Rectal smooth muscle tissue (tissue), 1 donor: ENCODE measurements around the gene NHS.

Experiments used
- H3K27ac ChIP-seq: one replicate; pipeline ENCODE4 v1.7.0; 2013; ENCODE audit warnings: low read depth, low read length, inconsistent platforms
- H3K27me3 ChIP-seq: one replicate; pipeline ENCODE4 v1.7.0; 2013; ENCODE audit warnings: low read length; ENCODE audit not compliant: control insufficient read depth, insufficient read depth
- H3K36me3 ChIP-seq: one replicate; pipeline ENCODE4 v1.7.0; 2013; ENCODE audit warnings: low read length; ENCODE audit not compliant: control insufficient read depth, insufficient read depth
- H3K4me1 ChIP-seq: one replicate; pipeline ENCODE4 v1.7.0; 2013; ENCODE audit warnings: low read length; ENCODE audit not compliant: control insufficient read depth, insufficient read depth
- H3K4me3 ChIP-seq: one replicate; pipeline ENCODE4 v1.7.0; 2013; ENCODE audit warnings: low read length
- H3K9ac ChIP-seq: one replicate; pipeline ENCODE4 v1.7.0; 2013; ENCODE audit warnings: low read length

NHS gene

DNA sequence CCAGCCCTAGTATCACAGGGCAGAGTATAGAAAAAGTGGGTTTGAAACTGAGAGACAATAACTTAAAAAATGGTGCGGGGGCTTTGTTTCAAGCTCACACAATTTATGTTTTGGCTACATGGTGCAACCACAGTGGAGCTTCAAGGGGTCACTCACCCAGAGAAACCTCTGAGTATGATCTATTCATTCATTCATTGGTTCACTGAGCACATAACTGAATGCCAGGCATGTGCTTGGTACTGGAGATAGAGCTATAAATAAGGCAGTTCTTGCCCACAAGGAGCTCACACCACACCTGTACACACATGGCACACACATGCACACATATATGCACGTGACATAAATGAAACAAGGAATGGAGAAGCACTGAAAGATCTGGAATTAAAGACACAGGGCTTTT, 171.4 kb downstream of the NHS start:
- Histone ChIP-seq H3K27ac (no peak overlapping the region), H3K4me3 (no peak overlapping the region), H3K9ac (no peak overlapping the region), H3K36me3 (no peaks in the 10 kb centered on the region), H3K4me1 (peaks cover 2% of the 10 kb centered on the region), H3K27me3 (peaks cover 3% of the 10 kb centered on the region)

- no peak overlapping the region for H3K9ac ChIP-seq
- no peak overlapping the region for H3K4me3 ChIP-seq
- no peaks in the 10 kb centered on the region for H3K36me3 ChIP-seq
- no peak overlapping the region for H3K27ac ChIP-seq
- H3K27me3 ChIP-seq = peaks cover 3% of the 10 kb centered on the region
- peaks cover 2% of the 10 kb centered on the region for H3K4me1 ChIP-seq
Measured at GRCh38 chrX:17547658-17548057, 172.7 kb downstream of the NHS start.

GRCh38 chrX:17549107-17549651, 174.2 kb downstream of the NHS start:
- peaks cover 3% of the 10 kb centered on the region for H3K27me3 ChIP-seq
- peak overlapping the region; percentile 21 for H3K27ac ChIP-seq
- H3K9ac ChIP-seq = no peak overlapping the region
- H3K36me3 ChIP-seq = no peaks in the 10 kb centered on the region
- H3K4me3 ChIP-seq = no peak overlapping the region
- H3K4me1 ChIP-seq = peaks cover 9% of the 10 kb centered on the region

- Histone ChIP-seq H3K36me3 (no peaks in the 10 kb centered on the region), H3K4me1 (peaks cover 11% of the 10 kb centered on the region), H3K4me3 (no peak overlapping the region), H3K27ac (no peak overlapping the region), H3K9ac (no peak overlapping the region), H3K27me3 (peaks cover 3% of the 10 kb centered on the region)
Measured at GRCh38 chrX:17550011-17550410, 175.0 kb downstream of the NHS start.

GRCh38 chrX:17552044-17552650, 177.1 kb downstream of the NHS start:
- no peak overlapping the region for H3K4me3 ChIP-seq
- H3K36me3 ChIP-seq = no peaks in the 10 kb centered on the region
- peaks cover 3% of the 10 kb centered on the region for H3K27me3 ChIP-seq
- H3K4me1 ChIP-seq = peaks cover 11% of the 10 kb centered on the region
- H3K27ac ChIP-seq = no peak overlapping the region
- H3K9ac ChIP-seq = no peak overlapping the region

DNA sequence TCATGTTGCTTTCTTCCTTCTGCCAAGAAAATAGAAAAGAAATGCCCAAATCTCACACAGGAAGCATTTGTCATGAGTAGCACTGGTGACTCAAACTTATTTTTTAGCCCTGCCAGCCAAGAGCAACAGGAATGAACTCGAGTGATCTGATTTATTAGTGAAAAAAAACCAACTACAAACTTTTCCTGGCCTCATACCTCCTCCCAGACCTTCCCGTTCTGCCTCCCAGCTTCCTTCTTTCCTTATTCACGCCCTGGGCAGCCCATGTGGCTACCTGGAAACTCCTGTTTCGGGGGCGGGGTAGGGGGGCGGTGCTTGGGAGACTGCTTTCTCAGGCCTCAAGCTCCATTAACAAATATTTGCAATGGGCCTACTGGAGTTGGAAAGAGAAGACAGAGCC, 178.5 kb downstream of the NHS start:
- Histone ChIP-seq H3K27ac (peak overlapping the region; percentile 78), H3K4me3 (no peak overlapping the region), H3K4me1 (peaks cover 11% of the 10 kb centered on the region), H3K9ac (no peak overlapping the region), H3K27me3 (peaks cover 3% of the 10 kb centered on the region), H3K36me3 (no peaks in the 10 kb centered on the region)

DNA sequence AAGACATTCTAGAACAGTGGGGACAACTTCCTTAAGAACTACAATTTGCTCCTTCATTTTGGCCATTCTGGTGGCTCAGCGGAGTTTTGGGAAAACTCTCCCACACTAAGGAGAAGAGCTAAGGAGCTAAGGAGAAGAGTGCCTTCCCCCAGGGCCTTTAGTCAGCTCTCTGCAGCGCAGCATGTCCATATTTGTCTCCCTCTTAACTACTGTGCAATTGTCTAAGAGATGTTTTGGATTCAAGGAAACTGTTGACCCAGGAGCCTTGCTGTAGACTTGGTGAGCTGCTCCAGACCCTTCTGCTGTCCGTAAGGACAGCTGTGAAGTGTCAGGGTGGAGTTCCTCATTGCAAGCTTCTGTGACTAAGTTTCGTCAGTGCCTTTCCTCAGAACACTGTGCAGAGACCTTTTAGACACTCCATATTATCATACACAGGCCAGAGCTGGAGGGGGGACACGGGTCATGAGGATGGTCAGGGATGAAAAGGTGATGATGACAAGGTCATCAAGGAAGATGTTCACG, 179.0 kb downstream of the NHS start:
- H3K9ac ChIP-seq = no peak overlapping the region
- peaks cover 3% of the 10 kb centered on the region for H3K27me3 ChIP-seq
- H3K27ac ChIP-seq = peak overlapping the region; percentile 78
- no peak overlapping the region for H3K4me3 ChIP-seq
- H3K36me3 ChIP-seq = no peaks in the 10 kb centered on the region
- peaks cover 11% of the 10 kb centered on the region for H3K4me1 ChIP-seq

DNA sequence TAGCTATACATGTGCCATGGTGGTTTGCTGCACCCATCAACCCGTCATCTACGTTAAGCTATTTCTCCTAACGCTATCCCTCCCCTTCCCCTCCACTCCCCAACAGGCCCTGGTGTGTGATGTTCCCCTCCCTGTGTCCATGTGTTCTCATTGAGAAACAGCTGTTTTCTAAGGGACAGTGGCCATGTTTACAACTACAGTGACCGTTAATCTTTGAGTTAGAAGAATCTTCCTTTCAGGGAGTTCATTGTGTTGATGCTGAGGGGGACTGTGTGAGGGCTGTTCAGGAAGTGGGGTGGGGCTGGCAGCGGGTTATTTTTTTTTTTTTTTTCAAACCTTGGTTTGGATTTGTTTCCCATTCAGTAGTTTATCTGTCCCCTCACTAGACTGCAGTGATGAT, 179.9 kb downstream of the NHS start:
- no peaks in the 10 kb centered on the region for H3K36me3 ChIP-seq
- H3K27ac ChIP-seq = no peak overlapping the region
- H3K27me3 ChIP-seq = peaks cover 3% of the 10 kb centered on the region
- no peak overlapping the region for H3K4me3 ChIP-seq
- H3K9ac ChIP-seq = no peak overlapping the region
- peaks cover 9% of the 10 kb centered on the region for H3K4me1 ChIP-seq

- Histone ChIP-seq H3K27ac (no peak overlapping the region), H3K27me3 (peaks cover 2% of the 10 kb centered on the region), H3K4me1 (peaks cover 17% of the 10 kb centered on the region), H3K9ac (no peak overlapping the region), H3K36me3 (no peaks in the 10 kb centered on the region), H3K4me3 (no peak overlapping the region)
Measured at GRCh38 chrX:17555846-17556245, 180.8 kb downstream of the NHS start.

- Histone ChIP-seq H3K27ac (peak overlapping the region; percentile 4), H3K4me3 (no peak overlapping the region), H3K36me3 (no peaks in the 10 kb centered on the region), H3K27me3 (no peaks in the 10 kb centered on the region), H3K4me1 (peaks cover 8% of the 10 kb centered on the region), H3K9ac (no peak overlapping the region)
Measured at GRCh38 chrX:17559728-17560379, 184.9 kb downstream of the NHS start.

- Histone ChIP-seq H3K9ac (peak overlapping the region; percentile 21), H3K4me1 (peaks cover 8% of the 10 kb centered on the region), H3K27ac (peak overlapping the region; percentile 4), H3K27me3 (no peaks in the 10 kb centered on the region), H3K36me3 (no peaks in the 10 kb centered on the region), H3K4me3 (no peak overlapping the region)
Measured at GRCh38 chrX:17560385-17560784, 185.4 kb downstream of the NHS start.

GRCh38 chrX:17563076-17563475, 188.1 kb downstream of the NHS start:
- H3K36me3 ChIP-seq = no peaks in the 10 kb centered on the region
- no peak overlapping the region for H3K4me3 ChIP-seq
- no peaks in the 10 kb centered on the region for H3K27me3 ChIP-seq
- H3K4me1 ChIP-seq = peaks cover 8% of the 10 kb centered on the region
- no peak overlapping the region for H3K27ac ChIP-seq
- H3K9ac ChIP-seq = no peak overlapping the region

DNA sequence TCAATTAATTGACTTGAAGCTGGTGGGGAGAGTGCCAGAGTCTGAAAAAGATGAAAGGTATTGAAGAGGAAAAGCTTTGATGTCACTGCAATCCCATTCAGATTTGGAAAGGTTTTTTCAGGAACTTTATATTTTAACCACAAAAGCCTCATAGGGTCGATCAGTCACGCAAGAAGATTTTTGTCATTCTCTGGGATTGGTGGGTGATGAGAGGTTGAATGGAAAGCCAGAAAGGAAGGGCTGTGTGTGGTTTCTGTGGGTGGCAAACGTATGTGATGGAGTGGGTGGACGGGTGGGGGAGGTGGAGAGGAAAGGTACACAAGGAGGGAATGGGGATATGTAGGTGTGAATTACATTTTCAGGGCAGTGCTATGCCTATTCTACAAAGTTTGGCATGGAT, 188.5 kb downstream of the NHS start:
- H3K4me1 ChIP-seq = peaks cover 8% of the 10 kb centered on the region
- H3K27ac ChIP-seq = no peak overlapping the region
- H3K27me3 ChIP-seq = no peaks in the 10 kb centered on the region
- no peak overlapping the region for H3K4me3 ChIP-seq
- H3K9ac ChIP-seq = no peak overlapping the region
- no peaks in the 10 kb centered on the region for H3K36me3 ChIP-seq
